SK-N-SH (cell line): Measurements from ENCODE around the gene NUP50. TPM values are rescaled to one million over a fixed set of nuclear protein-coding genes. Genes with fewer than 3 reads are reported as not detected.

Experiments used
- CTCF ChIA-PET: fragments of 300-600, 350-600 bp; formaldehyde crosslinking; extraction: SDS; loops from one replicate; lab custom pipeline; 2021; lab: Yijun Ruan, JAX
- POLR2A ChIA-PET: fragments of 350-600 bp; sonication (Branson Sonifier 250); formaldehyde crosslinking; extraction: SDS; loops from one replicate; lab custom pipeline; 2020; ENCODE audit warnings: antibody characterized with exemption, inconsistent platforms; lab: Yijun Ruan, JAX
- DNase-seq: peaks from one replicate; pipeline ENCODE4 v3.0.0; 2012
- H2AFZ ChIP-seq: fragments of 200-600 bp; sonication (generic); 2 replicates; pipeline ENCODE4 v1.8.1; 2016; ENCODE audit warnings: antibody characterized with exemption, mild to moderate bottlenecking, low read depth
- H3F3A ChIP-seq: fragments of 200-600 bp; sonication (generic); replicated peaks from 2 replicates; pipeline ENCODE3; 2016; ENCODE audit warnings: antibody characterized with exemption, mild to moderate bottlenecking; ENCODE audit not compliant: insufficient read depth
- H3K27ac ChIP-seq, 2 experiments: fragments of 200-500 bp in 1 of 2; fragments of 200-600 bp in 1 of 2; sonication (Bioruptor generic) in 1 of 2; sonication (generic), shearing (Covaris generic) in 1 of 2; 2 replicates each; pipeline versions ENCODE4 v1.5.1 to v1.6.1; 2014 to 2016; ENCODE audit warnings: low read depth in 2 of 2, inconsistent platforms in 1 of 2, low read length in 1 of 2, mild to moderate bottlenecking in 1 of 2, mixed read lengths in 1 of 2
- H3K27me3 ChIP-seq: fragments of 200-600 bp; sonication (generic), shearing (Covaris generic); 2 replicates; pipeline ENCODE4 v1.6.1; 2016; ENCODE audit warnings: mixed run types; ENCODE audit not compliant: insufficient read depth
- H3K36me3 ChIP-seq, 2 experiments: fragments of 200-500 bp in 1 of 2; fragments of 200-600 bp in 1 of 2; sonication (Bioruptor generic) in 1 of 2; sonication (generic) in 1 of 2; replicated peaks in 1 of 2; 2 replicates each; pipeline versions ENCODE3 to v1.5.1; 2014 to 2016; ENCODE audit warnings: low read length in 1 of 2, mild to moderate bottlenecking in 1 of 2; ENCODE audit not compliant: insufficient read depth in 2 of 2, control insufficient read depth in 1 of 2
- H3K4me1 ChIP-seq, 2 experiments: fragments of 200-500 bp in 1 of 2; fragments of 200-600 bp in 1 of 2; sonication (Bioruptor generic) in 1 of 2; sonication (generic), shearing (Covaris generic) in 1 of 2; 2 replicates each; pipeline versions ENCODE4 v1.5.1 to v1.6.1; 2014 to 2016; ENCODE audit warnings: low read depth in 1 of 2, low read length in 1 of 2, mixed run types in 1 of 2; ENCODE audit not compliant: insufficient read depth in 2 of 2, control insufficient read depth in 1 of 2
- H3K4me2 ChIP-seq: fragments of 200-600 bp; sonication (generic), shearing (Covaris generic); 2 replicates; pipeline ENCODE4 v1.6.1; 2017; ENCODE audit warnings: mixed run types
- H3K4me3 ChIP-seq, 2 experiments: fragments of 200-500 bp in 1 of 2; fragments of 200-600 bp in 1 of 2; sonication (Bioruptor generic) in 1 of 2; sonication (generic), shearing (Covaris generic) in 1 of 2; 2 replicates each; pipeline versions ENCODE4 v1.5.1 to v1.8.1; 2014 to 2016; ENCODE audit warnings: low read depth in 2 of 2, inconsistent platforms in 1 of 2, low read length in 1 of 2, mild to moderate bottlenecking in 1 of 2, mixed read lengths in 1 of 2, moderate library complexity in 1 of 2
- H3K79me2 ChIP-seq: fragments of 200-600 bp; sonication (generic); 2 replicates; pipeline ENCODE4 v1.8.1; 2017; ENCODE audit warnings: mild to moderate bottlenecking; ENCODE audit not compliant: insufficient read depth
- H3K9ac ChIP-seq: fragments of 200-600 bp; sonication (generic); 2 replicates; pipeline ENCODE4 v1.6.1; 2017; ENCODE audit warnings: mixed run types
- H3K9me2 ChIP-seq: fragments of 200-600 bp; sonication (generic); 2 replicates; pipeline ENCODE4 v1.6.1; 2017; ENCODE audit warnings: mixed run types
- H3K9me3 ChIP-seq: fragments of 200-600 bp; sonication (generic); 2 replicates; pipeline ENCODE4 v1.6.1; 2017; ENCODE audit warnings: mixed run types, mild to moderate bottlenecking, moderate library complexity
- H4K20me1 ChIP-seq: fragments of 200-600 bp; sonication (generic); 2 replicates; pipeline ENCODE4 v1.6.1; 2017; ENCODE audit warnings: mild to moderate bottlenecking, mixed run types; ENCODE audit not compliant: insufficient read depth
- ELF1 ChIP-seq: IDR thresholded peaks from 2 replicates; pipeline ENCODE4 v1.4.0; 2012
- EZH2phosphoT487 ChIP-seq: fragments of 200-600 bp; sonication (generic); IDR thresholded peaks from 2 replicates; pipeline ENCODE4 v1.6.1; 2017; ENCODE audit warnings: low read depth, mixed run types, mild to moderate bottlenecking, antibody characterized with exemption, moderate library complexity, borderline replicate concordance
- FOSL2 ChIP-seq: IDR thresholded peaks from 2 replicates; pipeline ENCODE4 v1.4.0; 2012; ENCODE audit warnings: low read depth, mild to moderate bottlenecking, moderate library complexity, borderline replicate concordance
- FOXJ3 ChIP-seq: sonication (generic); formaldehyde crosslinking; IDR thresholded peaks from 2 replicates; pipeline ENCODE4 v1.5.1; 2020; ENCODE audit warnings: mild to moderate bottlenecking, missing genetic modification reagents
- FOXM1 ChIP-seq: IDR thresholded peaks from 2 replicates; pipeline ENCODE4 v1.4.0; 2012; ENCODE audit warnings: low read depth, mild to moderate bottlenecking
- GABPA ChIP-seq: IDR thresholded peaks from 2 replicates; pipeline ENCODE4 v1.4.0; 2012; ENCODE audit warnings: low read depth, mild to moderate bottlenecking
- IRF3 ChIP-seq: fragments of 150-350 bp; IDR thresholded peaks from 2 replicates; pipeline ENCODE4 v1.6.1; 2016; ENCODE audit warnings: mild to moderate bottlenecking, low read depth, low read length
- JUND ChIP-seq: IDR thresholded peaks from 2 replicates; pipeline ENCODE4 v1.4.0; 2012
- NRF1 ChIP-seq: IDR thresholded peaks from 2 replicates; pipeline ENCODE4 v1.6.1; 2012; ENCODE audit warnings: low read depth, mild to moderate bottlenecking, low read length
- RAD21 ChIP-seq: IDR thresholded peaks from 2 replicates; pipeline ENCODE4 v1.6.1; 2012; ENCODE audit warnings: mild to moderate bottlenecking, low read length
- RFX5 ChIP-seq: IDR thresholded peaks from 2 replicates; pipeline ENCODE4 v1.6.1; 2012; ENCODE audit warnings: mild to moderate bottlenecking, improper control_type of control experiment, low read length
- SIN3A ChIP-seq: IDR thresholded peaks from 2 replicates; pipeline ENCODE4 v1.6.1; 2012; ENCODE audit warnings: low read depth, mild to moderate bottlenecking, low read length, moderate library complexity, borderline replicate concordance
- SMC3 ChIP-seq: IDR thresholded peaks from 2 replicates; pipeline ENCODE4 v1.6.1; 2012; ENCODE audit warnings: low read depth, low read length, improper control_type of control experiment
- TAF1 ChIP-seq: IDR thresholded peaks from 2 replicates; pipeline ENCODE4 v1.6.1; 2012; ENCODE audit warnings: low read depth, mild to moderate bottlenecking, low read length, moderate library complexity, borderline replicate concordance
- TCF12 ChIP-seq: IDR thresholded peaks from 2 replicates; pipeline ENCODE4 v1.4.0; 2012
- TEAD4 ChIP-seq: IDR thresholded peaks from 2 replicates; pipeline ENCODE4 v1.4.0; 2012; ENCODE audit warnings: mild to moderate bottlenecking, borderline replicate concordance; ENCODE audit not compliant: insufficient read depth
- WGBS: methylation state at CpG from one replicate; pipeline ENCODE4 v1.1.6; 2017; ENCODE audit warnings: low lambda C conversion rate; 5-methylcytosine and 5-hydroxymethylcytosine counted together
- polyA plus RNA-seq, 3 experiments: library from polyadenylated mRNA; depleted of rRNA; stranded (reverse); fragments of >200 nt; gene quantifications; 2 replicates each; pipeline ENCODE4 v1.2.3, GENCODE V29; 2012
- TF ChIP-seq, protein P1 (sequence below): IDR thresholded peaks from 2 replicates; pipeline ENCODE4 v1.4.0; 2012; ENCODE audit warnings: low read depth

NUP50 gene
- polyA plus RNA-seq, 1 of the 3 experiments (the other 2 are of a cell fraction) = 4.7 TPM

DNA sequence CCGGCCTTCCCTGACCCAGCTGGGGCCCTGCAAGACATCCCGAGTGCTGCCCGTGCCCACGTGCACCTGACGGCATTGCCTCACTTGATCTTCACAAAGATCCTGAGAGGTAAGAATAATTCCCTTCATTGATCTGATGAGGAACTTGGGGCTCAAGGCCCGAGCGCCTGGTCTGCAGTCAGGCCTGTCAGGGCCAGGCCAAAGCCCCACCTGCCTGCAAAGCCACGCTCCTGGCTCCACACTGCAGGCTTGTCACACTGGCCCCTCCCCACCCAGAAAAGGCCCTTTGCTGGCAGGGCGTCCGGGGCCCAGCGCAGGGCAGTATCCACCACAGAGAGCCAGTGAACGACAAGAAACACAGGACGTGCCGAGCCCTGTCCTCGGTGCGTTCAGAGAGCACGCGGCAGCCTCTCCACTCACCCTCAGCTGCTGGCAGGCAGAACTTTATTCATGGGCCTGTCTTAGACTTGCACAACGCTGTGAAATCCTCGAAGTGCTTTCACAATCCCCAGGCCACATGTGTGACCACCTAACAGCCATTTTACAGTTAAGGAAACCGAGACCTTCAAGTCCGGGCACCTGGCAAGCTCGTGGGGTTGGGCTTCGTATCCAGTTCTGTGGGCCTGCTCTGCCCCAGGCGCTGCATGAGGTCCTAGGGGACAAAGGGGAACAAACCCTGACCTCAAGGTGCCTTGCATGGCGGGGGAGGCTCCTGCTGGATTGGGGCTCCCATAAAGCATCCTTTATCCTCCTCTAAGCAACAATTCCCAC, 62.2 kb downstream of the NUP50 start:
- POLR2A ChIA-PET = no interaction called here
- H3K27ac ChIP-seq = no peak overlapping the region
- no peaks in the 10 kb centered on the region for H3K27me3 ChIP-seq
- DNase-seq = no peak
- no peaks in the 10 kb centered on the region for H3K36me3 ChIP-seq
- peaks cover 23% of the 10 kb centered on the region; the same call in 1 of the 2 replicates for H4K20me1 ChIP-seq
- peaks cover 19% of the 10 kb centered on the region for H3K79me2 ChIP-seq
- H3F3A ChIP-seq = no peaks in the 10 kb centered on the region
- H3K4me2 ChIP-seq = no peak overlapping the region
- H3K9ac ChIP-seq = no peak overlapping the region
- H2AFZ ChIP-seq = no peak overlapping the region
- peaks cover 0 to 29% of the 10 kb centered on the region in 2 experiments; a peak in 1 of 4 replicates for H3K4me1 ChIP-seq
- TF ChIP-seq TEAD4 = no peak
- TF ChIP-seq SMC3 = no peak
- no peak for TF ChIP-seq ELF1
- no peak for TF ChIP-seq IRF3
- TF ChIP-seq FOXJ3 (CRISPR knock-in tag) = no peak
- no peak for TF ChIP-seq FOSL2
- no peak for TF ChIP-seq RAD21
- TF ChIP-seq, protein P1, sequence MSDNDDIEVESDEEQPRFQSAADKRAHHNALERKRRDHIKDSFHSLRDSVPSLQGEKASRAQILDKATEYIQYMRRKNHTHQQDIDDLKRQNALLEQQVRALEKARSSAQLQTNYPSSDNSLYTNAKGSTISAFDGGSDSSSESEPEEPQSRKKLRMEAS = no peak
- no peak for TF ChIP-seq FOXM1
- TF ChIP-seq RFX5 = no peak
- TF ChIP-seq JUND = no peak
- no peak for TF ChIP-seq TCF12
- TF ChIP-seq NRF1 = no peak
- no peak for TF ChIP-seq SIN3A
- TF ChIP-seq TAF1 = no peak
- TF ChIP-seq GABPA = no peak
- TF ChIP-seq EZH2phosphoT487 = no peak
- no peaks in the 10 kb centered on the region for H3K9me3 ChIP-seq
- no peak overlapping the region for H3K4me3 ChIP-seq
- 86% methylated on average over 6 of the region's 26 CpGs for WGBS
- CTCF ChIA-PET = interaction anchor here (1.1 to 2.0 kb wide), 2 partner anchors 16 to 17 kb away, joined by 4 to 6 read pairs; no protein-coding TSS in a partner anchor
- no peaks in the 10 kb centered on the region for H3K9me2 ChIP-seq
